Bronchial epithelial cell (primary cell): ENCODE results near the gene SEMA6B. TPM values are rescaled to one million over a fixed set of nuclear protein-coding genes. Genes with fewer than 3 reads are reported as not detected.

Experiments used
- DNase-seq: peaks from one replicate; pipeline ENCODE4 v3.0.0-alpha.2; 2010; ENCODE audit warnings: low read depth
- FAIRE-seq: peaks from 2 replicates; lab custom pipeline; 2011; peaks lifted over from hg19 to GRCh38; lab: Jason Lieb, UNC
- H3K27me3 ChIP-seq: 2 replicates; pipeline ENCODE4 v1.5.1; 2011; ENCODE audit warnings: low read length; ENCODE audit not compliant: control insufficient read depth, insufficient read depth
- H3K36me3 ChIP-seq: 2 replicates; pipeline ENCODE4 v1.5.1; 2011; ENCODE audit warnings: low read length; ENCODE audit not compliant: control insufficient read depth, insufficient read depth
- H3K4me3 ChIP-seq: 2 replicates; pipeline ENCODE4 v1.5.1; 2011; ENCODE audit warnings: mild to moderate bottlenecking, low read depth, low read length, control low read depth
- total RNA-seq: library from RNA; depleted of rRNA; stranded (reverse); fragments of >200 nt; gene quantifications from 2 replicates; pipeline ENCODE4 v1.2.1, GENCODE V29; 2014
- TF ChIP-seq, protein P1 (sequence below): IDR thresholded peaks from 2 replicates; pipeline ENCODE4 v1.5.1; 2011; ENCODE audit warnings: mild to moderate bottlenecking, moderate library complexity, low read length, control low read depth, inconsistent platforms; ENCODE audit not compliant: insufficient read depth, severe bottlenecking

SEMA6B gene
- total RNA-seq, 1 donor from 2014 or later = under 0.01 TPM

DNA sequence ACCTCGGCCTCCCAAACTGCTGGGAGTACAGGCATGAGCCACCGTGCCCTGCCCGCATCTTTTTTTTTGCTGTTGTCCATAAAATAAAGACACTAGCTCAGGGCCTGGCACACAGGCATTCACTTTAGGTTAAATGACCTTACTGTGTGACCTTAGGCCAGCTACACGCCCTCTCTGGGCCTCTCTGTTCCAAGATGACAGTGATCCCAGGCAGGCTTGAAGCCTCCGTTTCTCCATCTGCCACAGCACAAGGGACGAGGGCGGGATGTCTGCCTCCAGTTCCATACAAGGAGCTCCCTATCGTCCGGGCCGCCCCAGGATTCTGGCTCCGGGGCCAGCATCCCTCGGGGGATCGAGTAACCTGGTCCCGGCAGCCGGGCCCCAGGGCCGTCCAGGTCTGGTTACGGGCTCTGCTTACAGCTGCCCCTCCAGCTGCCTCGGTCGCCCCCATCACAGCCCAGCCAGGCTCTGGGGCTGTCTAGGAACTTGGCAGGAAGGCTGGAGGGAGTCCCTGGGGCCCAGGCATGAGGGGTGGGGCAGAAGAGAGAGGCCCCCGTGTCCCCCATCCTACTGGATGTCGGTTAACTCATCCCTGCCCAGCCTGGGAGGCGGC is 11.9 kb upstream of the SEMA6B start:
- TF ChIP-seq, protein P1, sequence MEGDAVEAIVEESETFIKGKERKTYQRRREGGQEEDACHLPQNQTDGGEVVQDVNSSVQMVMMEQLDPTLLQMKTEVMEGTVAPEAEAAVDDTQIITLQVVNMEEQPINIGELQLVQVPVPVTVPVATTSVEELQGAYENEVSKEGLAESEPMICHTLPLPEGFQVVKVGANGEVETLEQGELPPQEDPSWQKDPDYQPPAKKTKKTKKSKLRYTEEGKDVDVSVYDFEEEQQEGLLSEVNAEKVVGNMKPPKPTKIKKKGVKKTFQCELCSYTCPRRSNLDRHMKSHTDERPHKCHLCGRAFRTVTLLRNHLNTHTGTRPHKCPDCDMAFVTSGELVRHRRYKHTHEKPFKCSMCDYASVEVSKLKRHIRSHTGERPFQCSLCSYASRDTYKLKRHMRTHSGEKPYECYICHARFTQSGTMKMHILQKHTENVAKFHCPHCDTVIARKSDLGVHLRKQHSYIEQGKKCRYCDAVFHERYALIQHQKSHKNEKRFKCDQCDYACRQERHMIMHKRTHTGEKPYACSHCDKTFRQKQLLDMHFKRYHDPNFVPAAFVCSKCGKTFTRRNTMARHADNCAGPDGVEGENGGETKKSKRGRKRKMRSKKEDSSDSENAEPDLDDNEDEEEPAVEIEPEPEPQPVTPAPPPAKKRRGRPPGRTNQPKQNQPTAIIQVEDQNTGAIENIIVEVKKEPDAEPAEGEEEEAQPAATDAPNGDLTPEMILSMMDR = no peak

DNA sequence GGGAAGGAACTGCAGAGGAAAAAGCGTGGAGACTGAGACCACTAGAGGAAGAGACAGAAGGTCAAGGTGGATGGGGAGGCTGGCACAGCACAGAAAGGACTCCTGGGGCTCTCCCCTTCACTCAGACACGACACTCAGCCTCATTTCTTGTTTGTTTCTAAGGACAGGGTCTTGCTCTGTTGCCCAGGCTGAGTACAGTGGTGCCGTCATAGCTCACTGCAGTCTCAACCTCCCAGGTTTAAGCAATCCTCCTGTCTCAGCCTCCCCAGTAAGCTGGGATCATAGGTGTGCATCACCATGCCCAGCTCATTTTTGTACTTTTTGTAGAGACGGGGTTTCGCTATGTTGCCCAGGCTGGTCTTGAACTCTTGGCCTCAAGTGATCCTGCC is 11.4 kb upstream of the SEMA6B start:
- H3K27me3 ChIP-seq = no peaks in the 10 kb centered on the region
- DNase-seq (no peak), FAIRE-seq (no peak)
- H3K4me3 ChIP-seq = no peak overlapping the region
- no peaks in the 10 kb centered on the region for H3K36me3 ChIP-seq
- TF ChIP-seq, protein P1 = no peak

More for the DNA sequence above, 11.9 kb upstream of the SEMA6B start:
- Histone ChIP-seq H3K36me3 (no peaks in the 10 kb centered on the region), H3K4me3 (no peak overlapping the region), H3K27me3 (no peaks in the 10 kb centered on the region)
- FAIRE-seq (no peak), DNase-seq (no peak)

DNA sequence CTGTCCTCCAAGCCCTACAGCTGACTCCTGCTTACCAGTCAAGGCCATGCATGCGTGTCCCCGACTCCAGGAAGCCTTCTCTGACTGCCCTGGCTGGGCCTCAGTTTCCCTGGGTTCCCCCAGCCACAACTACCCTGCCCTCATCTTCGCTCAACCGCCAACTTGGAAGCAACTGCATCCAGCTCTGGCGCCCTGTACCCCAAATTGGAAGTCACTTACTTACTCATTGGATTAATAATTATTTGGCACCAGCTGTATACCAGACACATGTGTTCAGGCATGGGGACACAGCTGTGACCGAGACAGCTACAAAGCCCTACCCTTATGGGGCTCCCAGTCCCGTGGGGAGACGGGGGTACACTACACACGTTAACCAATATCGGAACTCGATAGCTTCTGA is 10.9 kb upstream of the SEMA6B start:
- FAIRE-seq (no peak), DNase-seq (no peak)
- Histone ChIP-seq H3K27me3 (no peaks in the 10 kb centered on the region), H3K4me3 (no peak overlapping the region), H3K36me3 (no peaks in the 10 kb centered on the region)
- TF ChIP-seq, protein P1 = no peak

DNA sequence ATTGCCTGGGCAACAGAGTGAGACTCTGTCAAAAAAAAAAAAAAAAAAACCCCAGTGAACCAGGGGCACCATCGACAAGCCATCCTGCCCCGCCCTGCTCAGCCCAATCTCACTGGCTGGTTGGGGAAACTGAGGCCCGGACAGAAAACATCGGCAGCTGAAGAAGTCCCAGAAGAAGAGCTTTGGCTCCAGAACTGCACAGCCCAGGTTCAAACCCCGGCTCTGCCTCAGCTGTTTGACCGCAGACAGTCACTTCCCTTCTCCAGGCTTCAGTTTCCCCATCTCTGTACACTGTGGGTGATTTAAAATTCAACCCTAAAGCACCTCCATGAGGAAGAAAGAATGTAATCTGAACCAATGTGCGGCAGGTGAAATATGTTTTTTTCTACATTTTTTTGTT is 9.4 kb upstream of the SEMA6B start:
- Histone ChIP-seq H3K4me3 (no peak overlapping the region), H3K36me3 (no peaks in the 10 kb centered on the region), H3K27me3 (no peaks in the 10 kb centered on the region)
- TF ChIP-seq, protein P1 = no peak
- DNase-seq (no peak), FAIRE-seq (no peak)

DNA sequence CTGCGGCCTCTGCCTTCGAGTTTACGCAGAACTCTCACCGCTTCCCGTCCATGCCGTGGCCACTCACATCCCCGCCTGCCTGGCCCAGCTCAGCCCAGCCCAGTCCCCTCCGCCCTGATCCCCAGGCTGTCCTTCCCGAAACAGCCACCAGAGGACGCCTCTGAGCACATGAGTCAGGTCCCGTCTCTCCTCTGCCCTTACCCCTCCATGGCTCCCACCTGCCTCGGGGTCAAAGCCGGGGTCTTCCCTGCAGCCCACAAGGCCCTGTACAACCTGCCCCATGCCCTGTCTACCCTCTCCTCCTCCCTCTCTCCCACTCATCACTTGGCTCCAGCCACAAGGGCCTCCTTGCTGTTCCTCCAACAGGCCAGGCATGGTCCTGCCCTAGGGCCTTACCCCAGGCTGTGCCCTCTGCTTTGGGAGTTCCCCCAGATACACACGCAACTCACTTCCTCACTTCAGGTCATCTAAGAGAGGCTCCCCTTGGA is 8.1 kb upstream of the SEMA6B start:
- peak; percentile 28 for DNase-seq
- Histone ChIP-seq H3K4me3 (no peak overlapping the region), H3K27me3 (no peaks in the 10 kb centered on the region), H3K36me3 (no peaks in the 10 kb centered on the region)
- TF ChIP-seq, protein P1 = peak; percentile 84
- FAIRE-seq = no peak
